Bronchus fibroblast of lung (primary cell): ENCODE data around the gene MARCHF4. TPM values are rescaled to one million over a fixed set of nuclear protein-coding genes. Genes with fewer than 3 reads are reported as not detected.

Experiments used
- total RNA-seq: library from RNA; depleted of rRNA; stranded (reverse); fragments of >200 nt; gene quantifications from 2 replicates; pipeline ENCODE4 v1.2.3, GENCODE V29; 2015

MARCHF4 gene, protein sequence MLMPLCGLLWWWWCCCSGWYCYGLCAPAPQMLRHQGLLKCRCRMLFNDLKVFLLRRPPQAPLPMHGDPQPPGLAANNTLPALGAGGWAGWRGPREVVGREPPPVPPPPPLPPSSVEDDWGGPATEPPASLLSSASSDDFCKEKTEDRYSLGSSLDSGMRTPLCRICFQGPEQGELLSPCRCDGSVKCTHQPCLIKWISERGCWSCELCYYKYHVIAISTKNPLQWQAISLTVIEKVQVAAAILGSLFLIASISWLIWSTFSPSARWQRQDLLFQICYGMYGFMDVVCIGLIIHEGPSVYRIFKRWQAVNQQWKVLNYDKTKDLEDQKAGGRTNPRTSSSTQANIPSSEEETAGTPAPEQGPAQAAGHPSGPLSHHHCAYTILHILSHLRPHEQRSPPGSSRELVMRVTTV
- 0.67 and 1.2 TPM in 2 replicates for total RNA-seq

DNA sequence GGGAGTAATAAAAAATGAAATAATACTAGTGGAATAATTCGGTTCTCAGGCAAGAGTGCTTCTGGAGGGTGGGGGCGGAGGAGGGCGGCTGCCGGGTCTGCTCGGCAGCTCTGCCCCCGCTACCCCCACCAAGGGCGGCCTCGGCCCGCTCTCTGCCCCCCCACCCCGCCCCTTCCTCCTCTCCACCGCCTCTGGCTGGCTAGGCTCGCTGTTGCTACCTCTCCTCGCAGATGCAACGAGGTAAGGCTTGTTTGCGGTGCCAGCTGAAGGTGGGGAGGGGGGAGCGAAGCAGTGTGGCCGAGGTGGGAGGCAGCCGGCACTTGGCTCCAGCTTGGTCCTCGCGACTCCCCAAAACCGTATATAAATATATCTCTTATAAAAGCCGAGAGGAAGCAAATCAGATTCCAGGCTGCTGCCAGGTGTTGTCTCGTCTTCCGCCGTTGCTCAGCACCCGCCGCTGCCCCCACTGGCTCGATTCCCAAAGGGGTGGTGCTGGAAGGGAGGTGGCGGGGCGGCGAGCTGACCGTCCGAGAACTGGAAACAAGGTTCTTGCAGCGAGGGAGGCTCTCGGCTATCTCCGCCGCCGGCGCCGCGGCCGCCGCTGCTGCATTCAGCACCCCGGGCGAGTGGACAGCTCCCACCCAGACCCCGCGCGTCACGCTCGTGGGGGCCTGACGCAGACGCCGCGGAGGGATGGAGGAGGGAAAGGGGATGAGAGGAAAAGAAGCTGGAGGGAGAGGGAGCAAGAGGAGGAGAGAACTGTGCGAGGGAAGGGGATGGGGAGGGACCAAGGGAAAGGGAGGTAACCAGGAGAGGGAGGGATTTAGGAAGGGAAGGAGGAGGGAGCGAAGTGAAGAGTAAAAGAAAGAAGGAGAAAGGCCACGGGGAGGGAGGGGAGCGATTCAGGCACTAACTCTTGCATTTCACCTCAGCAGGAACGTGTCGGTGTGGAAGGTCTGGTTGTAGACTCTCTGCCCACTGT lies at the start of gene MARCHF4:
MARCHF4 (minus strand) TSS at position 763 of the 982 bp plus-strand sequence. CDS start 2,223 bp downstream, outside the sequence.

DNA sequence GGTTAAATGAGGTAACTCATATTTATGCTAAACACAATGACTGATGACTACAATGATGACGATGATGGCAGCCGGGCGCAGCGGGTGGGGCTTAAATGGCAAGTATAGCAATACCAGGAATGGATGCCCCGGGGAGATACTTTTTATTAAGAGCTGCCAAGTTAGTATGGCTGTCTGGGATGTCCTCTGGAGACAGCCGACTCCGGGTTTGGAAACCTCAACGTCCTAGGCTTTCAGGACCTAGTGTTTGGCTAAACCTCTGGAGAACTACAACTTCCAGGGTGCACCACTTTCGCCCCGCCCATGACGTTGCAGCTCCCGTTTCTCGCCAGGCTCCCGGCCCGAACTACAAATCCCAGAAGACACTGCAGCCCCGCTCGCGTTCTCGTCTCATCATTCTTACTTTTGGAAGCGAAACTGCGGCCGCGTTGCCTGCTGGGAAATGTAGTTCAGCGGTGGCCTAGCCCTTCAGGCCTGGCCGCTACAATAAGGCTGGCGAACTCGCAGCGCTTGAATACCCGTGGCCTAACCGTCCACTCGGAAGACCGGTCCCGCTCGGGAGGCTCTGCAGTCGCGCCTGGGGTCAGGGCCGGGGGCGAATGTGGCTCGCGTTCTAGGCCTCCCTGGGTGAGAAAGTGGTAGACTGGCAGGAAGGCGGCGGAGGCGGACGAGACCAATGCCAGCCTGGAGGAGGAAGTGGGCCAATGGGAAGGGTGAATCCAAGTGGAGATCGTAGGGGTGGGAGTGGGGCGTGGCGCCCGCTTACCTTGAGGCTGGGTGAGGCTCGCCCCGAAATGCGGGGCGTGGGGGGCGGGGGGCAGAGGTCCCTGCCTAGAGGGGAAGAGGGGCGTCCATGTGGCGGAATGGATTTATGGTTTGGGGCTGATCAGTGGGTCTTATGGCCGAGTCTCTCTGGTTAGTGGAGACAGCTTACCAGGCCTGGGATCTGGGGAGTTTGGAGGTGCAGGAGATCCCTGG lies 40.0 kb upstream of the MARCHF4 start, which contains the start of gene SMARCAL1:
SMARCAL1 (plus strand) TSS at position 463 of the 978 bp plus-strand sequence. CDS start 2,221 bp downstream, outside the sequence.

Other genes with a start within 250 kb of the MARCHF4 start
- gene SMARCAL1, start 40.0 kb upstream of the MARCHF4 start, total RNA-seq = 14.0 and 16.1 TPM in 2 replicates
- 1,246 and 1,311 TPM in 2 replicates for gene RPL37A, start 126.4 kb upstream of the MARCHF4 start, total RNA-seq